Retinal pigment epithelial cell (primary cell): ENCODE measurements around the gene ALDOA.

Source experiments
- DNase-seq: peaks from one replicate; pipeline ENCODE4 v3.0.0-alpha.2; 2010; ENCODE audit warnings: low read depth
- H3K4me3 ChIP-seq: 2 replicates; pipeline ENCODE4 v1.5.1; 2011; ENCODE audit warnings: mild to moderate bottlenecking, low read length, control low read depth, moderate library complexity
- CTCF ChIP-seq: conservative IDR thresholded peaks from 2 replicates; pipeline ENCODE4 v1.5.1; 2011; ENCODE audit warnings: low read depth, low read length, control low read depth, inconsistent platforms

ALDOA gene

GRCh38 chr16:30119428-30119827, 53.9 kb downstream of the ALDOA start:
- DNase-seq: no peak
- TF ChIP-seq CTCF: no peak
- no peak overlapping the region for H3K4me3 ChIP-seq
